Mucosa of descending colon (tissue), 3 donors: Measurements from ENCODE around the gene L2HGDH. TPM values are rescaled to one million over a fixed set of nuclear protein-coding genes. Genes with fewer than 3 reads are reported as not detected.
"Not testable (repeated sequence)": the region's sequence is repeated elsewhere in the genome, so short reads cannot be mapped to it uniquely, and the experiment has no call there.

ENCODE experiments used
- ATAC-seq: fragments of 200-7000 bp; cut with Tn5 transposase; one replicate; pipeline ENCODE4 v1.9.1; 2020; ENCODE audit warnings: mild to moderate bottlenecking, moderate library complexity
- DNase-seq, 3 donors: peaks; one replicate each; pipeline ENCODE4 v3.0.0-alpha.2; 2020
- H3K36me3 ChIP-seq: fragments of 200-600 bp; one replicate; pipeline ENCODE4 v1.8.0; 2021; ENCODE audit warnings: low read depth, mild to moderate bottlenecking
- H3K4me1 ChIP-seq: fragments of 200-600 bp; one replicate; pipeline ENCODE4 v1.8.0; 2021; ENCODE audit warnings: low read depth, mild to moderate bottlenecking
- H3K4me3 ChIP-seq: fragments of 200-600 bp; one replicate; pipeline ENCODE4 v1.8.0; 2021; ENCODE audit warnings: mild to moderate bottlenecking
- H3K9me3 ChIP-seq: fragments of 200-600 bp; one replicate; pipeline ENCODE4 v1.8.0; 2021; ENCODE audit warnings: mild to moderate bottlenecking
- CTCF ChIP-seq: fragments of 200-600 bp; IDR thresholded peaks from one replicate; pipeline ENCODE4 v1.8.0; 2022; ENCODE audit warnings: antibody characterized with exemption, mild to moderate bottlenecking
- intact Hi-C, 2 donors: fragments of 100-400 bp; cut with DNase I in 1 of 2; cut with micrococcal nuclease in 1 of 2; formaldehyde crosslinking; loops; one replicate each; pipeline versions ENCODE4 v1.11.0 to v1.11.1; 2022; cut with DNase I, micrococcal nuclease
- total RNA-seq, 3 donors: library from RNA; stranded (reverse); fragmentation: NEBNext Ultra II Directional in 2 of 3; extraction: Animal tissue kit (Norgen Biotek cat#: 25700) in 2 of 3; gene quantifications; one replicate each; pipeline versions ENCODE4 v1.2.1 to v1.2.4, GENCODE V29; 2021 to 2023
- donor health status: DM: no; HTN: no; CAD: no; lungs with moderate emphysema.
- donor health status: DM: no; HTN: no; CAD: no.
- donor health status: DM: no; HTN: yes; CAD: no.

L2HGDH gene
- total RNA-seq, 3 donors from 2014 or later, result 7.2 to 11.2 (median 9.8) TPM

GRCh38 chr14:50357124-50357523, 45.1 kb upstream of the L2HGDH start:
- H3K9me3 ChIP-seq, result no peaks in the 10 kb centered on the region
- H3K4me3 ChIP-seq, result no peak overlapping the region
- TF ChIP-seq CTCF, result no peak
- no peak for ATAC-seq
- DNase-seq, result no peak
- intact Hi-C loops, result no loop called here
- no peaks in the 10 kb centered on the region for H3K4me1 ChIP-seq
- H3K36me3 ChIP-seq, result no peaks in the 10 kb centered on the region

GRCh38 chr14:50356283-50356682, 44.3 kb upstream of the L2HGDH start:
- H3K4me1 ChIP-seq, H3K36me3 ChIP-seq, DNase-seq, H3K9me3 ChIP-seq, ATAC-seq, intact Hi-C loops, H3K4me3 ChIP-seq: not testable (repeated sequence)

- DNase-seq, result no peak
- Histone ChIP-seq H3K36me3 (no peaks in the 10 kb centered on the region), H3K4me1 (no peaks in the 10 kb centered on the region), H3K4me3 (no peak overlapping the region), H3K9me3 (no peaks in the 10 kb centered on the region)
- intact Hi-C loops, result no loop called here
- no peak for TF ChIP-seq CTCF
- ATAC-seq, result no peak
These were observed 43.7 kb upstream of the L2HGDH start for GRCh38 chr14:50355692-50356091.

GRCh38 chr14:50354527-50354926, 42.5 kb upstream of the L2HGDH start:
- no peaks in the 10 kb centered on the region for H3K36me3 ChIP-seq
- intact Hi-C loops, result no loop called here
- ATAC-seq, result no peak
- no peak overlapping the region for H3K4me3 ChIP-seq
- no peaks in the 10 kb centered on the region for H3K9me3 ChIP-seq
- no peak for TF ChIP-seq CTCF
- DNase-seq, result no peak
- no peaks in the 10 kb centered on the region for H3K4me1 ChIP-seq

- no peak for DNase-seq
- H3K36me3 ChIP-seq, result no peaks in the 10 kb centered on the region
- H3K9me3 ChIP-seq, result no peaks in the 10 kb centered on the region
- H3K4me1 ChIP-seq, result no peaks in the 10 kb centered on the region
- no peak for TF ChIP-seq CTCF
- no peak for ATAC-seq
- intact Hi-C loops, result no loop called here
- H3K4me3 ChIP-seq, result no peak overlapping the region
These were observed 41.1 kb upstream of the L2HGDH start for GRCh38 chr14:50353126-50353525.

- H3K9me3 ChIP-seq, result no peaks in the 10 kb centered on the region
- intact Hi-C loops, result no loop called here
- H3K36me3 ChIP-seq, result no peaks in the 10 kb centered on the region
- no peak overlapping the region for H3K4me3 ChIP-seq
- ATAC-seq (no peak), DNase-seq (no peak)
- TF ChIP-seq CTCF, result no peak
- no peaks in the 10 kb centered on the region for H3K4me1 ChIP-seq
These were observed 40.6 kb upstream of the L2HGDH start for GRCh38 chr14:50352584-50352983.
